H9 (cell line): Measurements from ENCODE around the gene MYO18A. TPM values are rescaled to one million over a fixed set of nuclear protein-coding genes. Genes with fewer than 3 reads are reported as not detected.

Experiments used
- DNase-seq: peaks from one replicate; pipeline ENCODE4 v3.0.0-alpha.2; 2017
- H2AFZ ChIP-seq: one replicate; pipeline ENCODE4 v1.6.1; 2013; ENCODE audit warnings: mild to moderate bottlenecking, low read length, control low read depth, moderate library complexity
- H2AK5ac ChIP-seq: 2 replicates; pipeline ENCODE4 v1.6.1; 2013; ENCODE audit warnings: low read length, control low read depth, mixed read lengths; ENCODE audit not compliant: insufficient read length
- H2BK120ac ChIP-seq: one replicate; pipeline ENCODE4 v1.6.1; 2013; ENCODE audit warnings: low read depth, mild to moderate bottlenecking, low read length, control low read depth, inconsistent platforms; ENCODE audit not compliant: poor library complexity, severe bottlenecking
- H2BK12ac ChIP-seq: 2 replicates; pipeline ENCODE4 v1.6.1; 2013; ENCODE audit warnings: low read length, control low read depth, mixed read lengths, low read depth; ENCODE audit not compliant: insufficient read length
- H2BK15ac ChIP-seq: 2 replicates; pipeline ENCODE4 v1.6.1; 2013; ENCODE audit warnings: low read depth, low read length, control low read depth
- H2BK20ac ChIP-seq: one replicate; pipeline ENCODE4 v1.6.1; 2013; ENCODE audit warnings: low read depth, mild to moderate bottlenecking, low read length, control low read depth, inconsistent platforms; ENCODE audit not compliant: poor library complexity, severe bottlenecking
- H2BK5ac ChIP-seq: 2 replicates; pipeline ENCODE4 v1.6.1; 2013; ENCODE audit warnings: low read length, control low read depth, mixed read lengths; ENCODE audit not compliant: insufficient read length
- H3K14ac ChIP-seq: 2 replicates; pipeline ENCODE4 v1.6.1; 2013; ENCODE audit warnings: low read length, control low read depth; ENCODE audit not compliant: insufficient read depth
- H3K18ac ChIP-seq: 2 replicates; pipeline ENCODE4 v1.6.1; 2013; ENCODE audit warnings: low read depth, mild to moderate bottlenecking, mixed read lengths, low read length, control low read depth; ENCODE audit not compliant: insufficient read length
- H3K23ac ChIP-seq: 2 replicates; pipeline ENCODE4 v1.6.1; 2013; ENCODE audit warnings: low read length, control low read depth, mixed read lengths, low read depth; ENCODE audit not compliant: insufficient read length
- H3K23me2 ChIP-seq: 2 replicates; pipeline ENCODE4 v1.6.1; 2013; ENCODE audit warnings: low read depth, mild to moderate bottlenecking, mixed read lengths, low read length, control low read depth; ENCODE audit not compliant: insufficient read length, poor library complexity, severe bottlenecking
- H3K27ac ChIP-seq: 2 replicates; pipeline ENCODE4 v1.5.1; 2013; ENCODE audit warnings: low read length, control low read depth, mixed read lengths, low read depth; ENCODE audit not compliant: insufficient read length
- H3K27me3 ChIP-seq: 2 replicates; pipeline ENCODE4 v1.6.1; 2013; ENCODE audit warnings: low read length, control low read depth, inconsistent platforms; ENCODE audit not compliant: insufficient read depth
- H3K4ac ChIP-seq: 2 replicates; pipeline ENCODE4 v1.6.1; 2013; ENCODE audit warnings: low read depth, mild to moderate bottlenecking, control low read depth, inconsistent platforms, low read length, moderate library complexity
- H3K4me1 ChIP-seq: 2 replicates; pipeline ENCODE4 v1.6.1; 2013; ENCODE audit warnings: low read length, control low read depth, inconsistent platforms; ENCODE audit not compliant: insufficient read depth
- H3K4me2 ChIP-seq: 2 replicates; pipeline ENCODE4 v1.6.1; 2013; ENCODE audit warnings: low read length, control low read depth, mixed read lengths; ENCODE audit not compliant: insufficient read length, insufficient read depth
- H3K56ac ChIP-seq: 2 replicates; pipeline ENCODE4 v1.6.1; 2013; ENCODE audit warnings: low read depth, mild to moderate bottlenecking, mixed read lengths, low read length, control low read depth; ENCODE audit not compliant: insufficient read length
- H3K79me1 ChIP-seq: 2 replicates; pipeline ENCODE4 v1.6.1; 2013; ENCODE audit warnings: low read depth, mild to moderate bottlenecking, moderate library complexity, low read length, control low read depth, inconsistent platforms; ENCODE audit not compliant: insufficient read depth, poor library complexity, severe bottlenecking
- H3K79me2 ChIP-seq: 2 replicates; pipeline ENCODE4 v1.6.1; 2013; ENCODE audit warnings: low read length, control low read depth, inconsistent platforms; ENCODE audit not compliant: insufficient read depth
- H3K9ac ChIP-seq: 2 replicates; pipeline ENCODE4 v1.6.1; 2013; ENCODE audit warnings: low read length, control low read depth, mixed read lengths; ENCODE audit not compliant: insufficient read length; ENCODE audit errors: extremely low read depth
- H3K9me3 ChIP-seq: one replicate; pipeline ENCODE4 v1.6.1; 2013; ENCODE audit warnings: low read depth, low read length, inconsistent platforms; ENCODE audit not compliant: control insufficient read depth
- H3T11ph ChIP-seq: one replicate; pipeline ENCODE4 v1.6.1; 2013; ENCODE audit warnings: mild to moderate bottlenecking, low read length, control low read depth, inconsistent platforms
- H4K20me1 ChIP-seq: one replicate; pipeline ENCODE4 v1.6.1; 2013; ENCODE audit not compliant: control insufficient read depth, insufficient read length, insufficient read depth
- H4K5ac ChIP-seq: 2 replicates; pipeline ENCODE4 v1.6.1; 2013; ENCODE audit warnings: low read depth, mild to moderate bottlenecking, mixed read lengths, low read length, control low read depth; ENCODE audit not compliant: insufficient read length
- H4K8ac ChIP-seq: replicated peaks from 2 replicates; pipeline ENCODE4 v1.6.1; 2013; ENCODE audit warnings: low read length, control low read depth, mixed read lengths, low read depth; ENCODE audit not compliant: insufficient read length
- H4K91ac ChIP-seq: 2 replicates; pipeline ENCODE4 v1.6.1; 2013; ENCODE audit warnings: low read depth, mild to moderate bottlenecking, moderate library complexity, mixed read lengths, low read length, control low read depth; ENCODE audit not compliant: insufficient read length
- H3K27ac Mint-ChIP-seq, 3 experiments: 2 replicates in 2 of 3; 3 replicates in 1 of 3; pipeline ENCODE4 v1.8.0; 2020 to 2021; ENCODE audit warnings: mixed read lengths in 3 of 3, mild to moderate bottlenecking in 1 of 3, moderate library complexity in 1 of 3
- H3K27me3 Mint-ChIP-seq: 2 replicates; pipeline ENCODE4 v1.8.0; 2021; ENCODE audit warnings: low read depth, mild to moderate bottlenecking, moderate library complexity, mixed read lengths
- H3K36me3 Mint-ChIP-seq, 3 experiments: 2 replicates in 2 of 3; 3 replicates in 1 of 3; pipeline ENCODE4 v1.8.0; 2020 to 2021; ENCODE audit warnings: low read depth in 3 of 3, mixed read lengths in 3 of 3; ENCODE audit not compliant: insufficient read depth in 1 of 3
- H3K4me1 Mint-ChIP-seq, 2 experiments: 2 replicates each; pipeline ENCODE4 v1.8.0; 2020; ENCODE audit warnings: mixed read lengths in 2 of 2
- H3K4me3 Mint-ChIP-seq, 2 experiments: 2 replicates in 1 of 2; 3 replicates in 1 of 2; pipeline ENCODE4 v1.8.0; 2020 to 2021; ENCODE audit warnings: mild to moderate bottlenecking in 2 of 2, mixed read lengths in 2 of 2, moderate library complexity in 1 of 2
- H3K9me3 Mint-ChIP-seq, 2 experiments: 2 replicates in 1 of 2; 3 replicates in 1 of 2; pipeline ENCODE4 v1.8.0; 2020; ENCODE audit warnings: mild to moderate bottlenecking in 2 of 2, mixed read lengths in 2 of 2, moderate library complexity in 1 of 2
- CTCF ChIP-seq: fragments of 200-600 bp; sonication (generic); conservative IDR thresholded peaks from 3 replicates; pipeline ENCODE4 v1.8.0; 2021; ENCODE audit warnings: antibody characterized with exemption, mild to moderate bottlenecking
- WGBS: extraction: QIAGEN DNeasy Blood & Tissue Kit; methylation state at CpG from one replicate; pipeline ENCODE4 v1.1.7; 2013; ENCODE audit warnings: missing lambda C conversion rate, low lambda C conversion rate, mixed read lengths; ENCODE audit not compliant: insufficient read length; ENCODE audit errors: extremely low coverage; 5-methylcytosine and 5-hydroxymethylcytosine counted together
- total RNA-seq: library from RNA; stranded (reverse); gene quantifications from 2 replicates; pipeline ENCODE4 v1.2.1, GENCODE V29; 2021

Gene MYO18A
- total RNA-seq, 1 experiment from 2014 or later, result 21.6 TPM

GRCh38 chr17:29102741-29103181 lies 77.4 kb downstream of the MYO18A start:
- H3K9me3 ChIP-seq, result no peaks in the 10 kb centered on the region
- no peaks in the 10 kb centered on the region for H3K4me1 ChIP-seq
- H3K4me1 Mint-ChIP-seq, result peaks cover 11 to 16% of the 10 kb centered on the region in 2 experiments
- no peak overlapping the region for H3K56ac ChIP-seq
- no peaks in the 10 kb centered on the region for H4K20me1 ChIP-seq
- no peaks in the 10 kb centered on the region for H3K9me3 Mint-ChIP-seq
- no peak overlapping the region for H3T11ph ChIP-seq
- no peak overlapping the region for H2BK12ac ChIP-seq
- H3K79me1 ChIP-seq, result no peaks in the 10 kb centered on the region
- H3K4me2 ChIP-seq, result no peak overlapping the region
- H2AK5ac ChIP-seq, result no peak overlapping the region
- H2AFZ ChIP-seq, result no peak overlapping the region
- H3K18ac ChIP-seq, result no peak overlapping the region
- no peak overlapping the region for H3K4me3 Mint-ChIP-seq
- WGBS, result no CpG with 5 or more reads among the region's 11 CpGs
- H3K14ac ChIP-seq, result no peak overlapping the region
- H2BK20ac ChIP-seq, result no peak overlapping the region
- H3K4ac ChIP-seq, result no peak overlapping the region
- H3K23ac ChIP-seq, result no peak overlapping the region
- H3K9ac ChIP-seq, result no peak overlapping the region
- H3K27me3 Mint-ChIP-seq, result no peaks in the 10 kb centered on the region; the same call in 1 of the 2 replicates
- peak overlapping the region in 2 of 3 experiments; percentile 23 to 52; a peak in 3 of 7 replicates for H3K27ac Mint-ChIP-seq
- H3K36me3 Mint-ChIP-seq, result peaks cover 10 to 39% (median 19%) of the 10 kb centered on the region in 3 experiments; a peak in 6 of 7 replicates
- no peaks in the 10 kb centered on the region for H3K23me2 ChIP-seq
- no peak overlapping the region for H3K27ac ChIP-seq
- no peak for DNase-seq
- no peak overlapping the region for H2BK120ac ChIP-seq
- H4K5ac ChIP-seq, result no peak overlapping the region
- H4K8ac ChIP-seq, result no peak overlapping the region
- H3K27me3 ChIP-seq, result no peaks in the 10 kb centered on the region
- no peak overlapping the region for H2BK15ac ChIP-seq
- H3K79me2 ChIP-seq, result no peaks in the 10 kb centered on the region
- TF ChIP-seq CTCF, result no peak
- no peak overlapping the region for H2BK5ac ChIP-seq
- H4K91ac ChIP-seq, result no peak overlapping the region
